GM21367 (cell line): Measurements from ENCODE around the gene MYBPH.

Source experiments
- ATAC-seq: cut with Tn5 transposase; IDR thresholded peaks from one replicate; pipeline ENCODE4 v1.9.1; 2021; ENCODE audit not compliant: unreplicated experiment

The MYBPH gene

DNA sequence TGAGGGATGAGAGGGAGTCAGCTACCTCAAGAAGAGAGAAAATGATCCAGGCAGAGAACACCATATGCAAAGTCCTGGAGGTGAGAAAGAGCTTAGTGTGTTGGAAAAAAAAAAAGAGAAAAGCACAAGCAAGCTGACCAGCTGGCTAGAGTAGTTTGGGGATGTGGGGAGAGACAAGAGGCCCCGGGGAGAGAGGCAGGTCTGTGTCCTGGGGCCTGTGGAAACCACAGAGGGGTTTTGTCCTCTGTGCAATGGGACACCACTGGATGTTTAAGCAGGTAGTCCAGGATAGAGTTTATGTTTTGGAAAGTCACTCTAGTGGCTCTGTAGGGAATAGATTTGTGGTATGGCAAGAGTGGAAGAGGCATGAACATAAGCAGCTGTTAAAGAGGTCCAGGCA lies 25.3 kb upstream of the MYBPH start:
- ATAC-seq = no peak

DNA sequence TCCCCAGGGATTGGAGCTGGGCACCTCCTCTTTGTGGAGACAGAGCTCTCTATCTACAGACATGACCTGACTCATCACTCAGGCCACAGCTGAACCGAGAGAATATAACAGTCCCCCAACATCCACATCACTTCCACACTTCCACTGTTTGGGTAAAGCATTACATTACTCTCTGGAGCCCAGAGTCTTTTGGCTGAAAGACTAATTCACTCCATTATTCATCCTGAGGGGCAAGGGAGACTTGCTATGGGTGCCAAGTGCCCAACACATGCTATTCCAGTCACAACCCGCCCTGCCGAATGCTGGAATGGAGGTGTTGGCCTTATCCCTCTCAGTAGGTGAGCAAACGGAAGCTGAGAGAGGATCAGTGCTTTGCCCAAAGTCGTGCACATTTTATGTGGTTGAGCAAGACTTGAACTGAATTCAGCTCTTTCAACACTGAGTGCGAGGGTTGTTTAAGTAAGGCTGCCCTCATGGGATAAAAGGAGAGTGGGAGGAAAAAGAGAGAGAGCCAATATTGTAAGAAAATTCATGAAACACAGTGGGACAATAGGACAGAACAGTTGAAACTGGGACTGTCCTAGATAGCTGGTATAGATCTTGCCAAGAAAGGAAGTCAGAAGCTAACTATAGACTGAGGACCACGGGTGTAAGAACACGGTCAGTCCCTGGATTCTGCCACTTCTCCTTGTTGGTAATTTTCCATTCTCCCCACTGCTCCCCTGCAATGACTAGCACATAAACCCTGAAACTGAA lies 24.4 kb upstream of the MYBPH start:
- no peak for ATAC-seq

DNA sequence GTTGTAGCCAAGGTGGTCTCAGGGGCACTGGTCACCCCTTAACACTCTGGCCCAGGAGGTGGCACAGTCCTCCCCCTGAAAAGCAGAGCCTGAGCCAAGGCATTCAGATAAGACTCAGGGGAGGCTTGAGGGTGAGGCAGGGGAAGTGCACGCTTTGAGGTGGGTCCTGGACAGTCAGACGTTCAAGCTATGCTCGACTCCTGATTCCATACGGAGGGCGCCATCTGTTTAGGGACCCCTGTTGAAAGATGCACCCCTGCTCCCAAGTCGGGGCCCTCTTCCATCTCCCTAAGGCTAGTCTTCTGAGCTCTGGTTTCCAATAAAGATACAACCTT lies 23.8 kb upstream of the MYBPH start:
- no peak for ATAC-seq

DNA sequence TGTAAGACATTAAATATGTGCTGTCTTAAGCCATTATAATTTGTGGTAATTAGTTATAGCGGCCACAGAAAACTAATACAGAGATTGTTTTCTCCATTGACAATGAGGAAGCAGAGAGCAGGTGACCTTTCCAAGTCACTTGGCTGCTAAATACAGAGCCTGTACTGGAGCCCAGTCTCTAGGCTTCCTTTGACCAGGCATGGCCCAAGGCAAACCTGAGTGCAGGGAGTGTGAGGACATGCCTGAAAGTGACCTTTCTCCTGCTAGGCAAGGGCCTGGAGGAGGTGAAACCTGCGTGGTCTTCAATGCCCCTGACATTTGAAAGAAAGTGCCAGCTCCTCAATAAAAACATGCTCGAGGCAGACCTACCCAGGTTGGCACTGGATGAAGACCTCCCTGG lies 23.4 kb upstream of the MYBPH start:
- no peak for ATAC-seq

DNA sequence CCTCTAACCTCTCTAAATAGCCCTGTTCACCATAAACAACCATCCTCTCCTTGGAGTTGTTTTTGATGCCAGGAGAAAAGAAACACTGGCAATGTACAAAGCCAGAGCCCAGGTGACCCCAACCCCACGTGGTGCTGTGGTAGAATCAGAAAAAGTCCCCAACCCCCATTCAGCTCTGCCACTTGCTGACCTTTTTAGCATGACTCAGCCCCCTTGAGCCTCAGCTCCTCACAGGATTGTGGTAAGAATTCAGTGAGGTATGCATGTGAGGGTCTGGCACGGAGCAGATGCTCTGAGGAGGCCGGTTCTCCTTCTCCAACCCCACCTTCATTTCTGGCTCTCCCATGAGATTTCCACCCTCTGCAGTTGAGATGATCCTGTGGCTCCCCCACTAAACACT lies 22.0 kb upstream of the MYBPH start:
- no peak for ATAC-seq

DNA sequence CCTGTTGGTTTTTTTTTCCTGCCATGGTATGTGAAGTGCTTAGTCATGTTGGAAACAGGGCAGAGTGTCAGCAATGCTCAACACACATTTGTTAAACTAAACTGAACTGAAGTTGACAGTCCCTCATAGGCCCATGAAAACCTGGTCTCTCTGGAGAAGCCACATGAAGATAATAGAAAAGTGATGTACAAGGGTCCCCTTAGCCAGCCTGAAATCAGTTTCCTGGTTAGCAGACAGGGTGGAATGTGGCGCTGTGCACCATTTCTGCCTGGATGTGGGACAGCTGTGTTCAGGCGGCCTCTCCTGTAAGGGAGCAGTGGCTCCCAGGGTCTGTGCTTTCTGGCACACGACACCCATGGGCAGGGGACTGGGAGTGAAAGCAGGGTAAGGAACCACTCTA lies 20.7 kb upstream of the MYBPH start:
- ATAC-seq = no peak

DNA sequence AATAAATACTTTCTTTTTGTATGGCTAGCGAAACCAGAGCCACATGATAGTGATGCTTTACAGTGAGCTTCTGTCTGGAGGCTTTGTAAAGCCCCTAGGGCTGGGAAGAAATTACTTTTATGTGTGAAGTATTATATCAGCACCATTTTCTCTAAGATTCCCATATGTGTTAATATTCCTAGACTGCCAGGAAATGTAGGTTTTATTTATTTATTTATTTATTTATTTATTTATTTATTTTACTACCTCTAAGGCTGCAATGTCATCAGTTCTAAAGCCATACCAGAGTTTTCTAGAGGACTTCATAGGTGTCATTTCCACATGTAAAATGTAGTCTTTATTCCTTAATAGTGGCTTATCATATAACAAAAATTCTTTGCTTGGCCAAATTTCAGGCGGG lies 15.3 kb upstream of the MYBPH start:
- no peak for ATAC-seq

DNA sequence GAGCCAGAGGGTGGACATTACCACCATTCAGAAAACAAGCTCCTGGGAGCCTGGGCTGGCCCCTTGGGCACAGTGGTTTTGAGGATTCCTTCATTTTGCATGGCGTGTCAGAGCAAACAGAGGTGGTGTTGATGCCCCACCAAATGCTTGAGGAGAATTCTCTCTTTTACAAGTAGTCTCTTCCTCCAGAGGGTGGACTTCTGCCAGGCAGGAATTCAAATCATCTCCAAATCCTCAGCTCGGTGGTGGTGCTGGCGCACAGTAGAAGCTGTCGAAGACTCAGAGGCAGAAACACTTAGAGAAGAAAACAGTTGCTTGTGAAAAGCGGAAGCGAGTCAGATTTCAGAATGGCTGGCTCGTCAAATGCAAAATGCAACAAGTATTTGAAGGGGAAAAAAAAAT lies 14.3 kb upstream of the MYBPH start:
- no peak for ATAC-seq

DNA sequence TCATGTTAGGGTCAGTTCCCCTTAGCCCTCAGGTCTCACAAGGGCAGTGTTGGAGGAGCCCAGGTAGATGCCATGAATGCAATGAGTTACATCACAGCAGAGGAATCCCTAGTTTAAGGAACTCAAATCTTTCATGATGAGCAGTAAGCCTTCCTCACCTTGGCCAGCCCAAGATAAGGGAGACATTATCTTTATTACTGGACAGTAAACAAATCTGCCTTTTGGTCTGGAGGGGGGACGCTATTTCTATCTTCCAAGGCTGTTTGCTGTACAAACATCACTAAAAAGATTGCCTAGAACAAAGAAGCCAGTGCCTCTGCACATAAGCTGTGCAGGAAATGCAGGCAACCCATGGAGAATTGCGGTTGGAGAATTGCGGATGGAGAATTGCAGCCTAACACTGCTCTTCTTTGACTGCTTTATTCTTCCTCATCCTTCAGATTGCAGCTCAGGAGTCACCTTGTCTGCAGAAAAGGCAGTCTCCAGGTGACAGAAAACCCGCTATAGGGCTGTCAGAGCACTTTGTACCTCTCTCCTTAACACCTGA lies 13.1 kb upstream of the MYBPH start:
- ATAC-seq = no peak

DNA sequence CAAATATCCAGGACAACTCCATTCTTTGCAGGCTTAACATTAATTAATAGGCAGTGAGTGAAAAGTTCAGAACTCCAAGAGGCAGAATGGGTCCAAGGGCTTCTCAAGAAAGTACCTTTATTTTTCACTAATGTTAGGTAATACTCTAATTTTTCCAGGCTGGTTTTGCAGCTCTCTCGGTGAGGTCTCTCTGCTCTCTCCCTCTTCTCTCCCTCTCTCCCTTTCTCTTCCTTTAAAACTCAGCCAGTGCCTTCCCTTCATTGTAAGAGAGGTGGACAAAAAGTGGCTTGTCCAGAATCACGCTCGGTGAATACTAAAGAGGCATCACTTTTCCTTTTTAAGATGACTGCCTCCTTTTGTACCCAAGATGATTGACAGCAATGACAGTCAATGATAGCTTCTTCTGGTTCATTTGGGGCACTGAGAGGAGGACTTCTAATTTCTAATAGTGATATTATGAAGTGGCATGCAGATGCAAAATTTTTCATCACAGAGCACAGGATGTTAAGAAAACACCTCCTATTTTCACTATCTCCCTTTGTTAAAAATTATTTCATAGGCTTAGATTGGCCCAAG lies 12.2 kb upstream of the MYBPH start:
- ATAC-seq = no peak

DNA sequence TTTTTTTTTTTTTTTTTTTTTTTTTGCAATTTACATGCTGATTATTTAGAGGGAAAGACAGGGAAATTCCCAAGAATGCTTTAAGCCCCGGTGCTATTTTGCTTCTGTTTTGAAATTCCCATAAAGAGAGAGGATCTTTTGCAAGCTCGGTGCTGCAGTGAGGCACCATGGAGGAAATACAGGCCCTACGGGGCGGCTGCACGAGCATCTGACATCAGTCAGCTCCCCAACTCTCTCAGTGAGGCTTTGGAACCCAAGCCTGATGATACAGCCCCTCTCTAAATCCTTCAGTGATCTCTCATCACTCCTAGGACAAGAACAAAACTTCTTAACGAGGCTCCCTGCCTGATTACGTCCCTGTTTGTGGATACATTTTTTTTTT lies 11.7 kb upstream of the MYBPH start:
- no peak for ATAC-seq

DNA sequence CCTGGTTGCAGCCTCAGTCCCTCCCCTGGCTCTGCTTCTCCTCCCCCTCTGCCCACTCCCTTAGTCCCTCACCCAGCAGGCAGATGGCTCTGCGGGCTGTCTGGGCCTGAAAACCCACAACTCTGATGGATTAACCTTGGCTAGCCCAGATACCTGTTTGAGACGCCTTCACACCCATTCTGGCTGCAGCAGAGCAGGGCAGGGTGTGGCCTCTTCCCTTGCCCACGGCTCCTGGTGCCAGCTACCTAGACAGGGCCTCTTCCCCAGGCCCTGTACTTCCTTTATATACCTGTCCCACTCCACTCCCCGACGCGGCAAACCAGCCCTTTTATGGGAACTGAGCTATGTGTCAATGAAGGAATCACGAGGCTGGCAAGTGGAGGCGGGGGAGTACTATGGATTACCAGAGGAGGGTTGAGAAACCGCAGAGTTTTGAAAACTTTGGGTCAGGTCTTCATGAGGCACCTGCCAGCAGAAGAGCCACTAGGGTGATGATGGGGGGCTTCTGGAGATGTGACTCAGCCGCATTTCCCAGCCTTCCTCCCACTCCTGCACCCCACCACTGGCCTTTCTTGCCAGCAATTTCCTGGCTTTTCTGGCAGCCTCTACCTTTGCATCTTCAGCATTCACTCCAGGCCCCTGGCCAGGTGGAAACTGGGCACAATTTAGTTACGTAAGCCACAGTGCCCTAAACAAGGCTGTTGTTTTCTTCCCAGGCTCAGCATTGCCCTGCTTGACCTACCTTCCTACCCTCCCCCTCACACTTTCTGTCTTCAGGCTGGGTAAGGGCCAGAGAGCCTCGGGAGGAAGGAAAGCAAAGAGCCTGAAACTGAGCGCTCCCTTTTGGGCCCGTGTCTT lies 11.0 kb upstream of the MYBPH start, which contains the start of gene CHI3L1:
CHI3L1 (minus strand) TSS at position 259 of the 858 bp plus-strand sequence; CDS start at position 178, 81 bp downstream.
- ATAC-seq = no peak

DNA sequence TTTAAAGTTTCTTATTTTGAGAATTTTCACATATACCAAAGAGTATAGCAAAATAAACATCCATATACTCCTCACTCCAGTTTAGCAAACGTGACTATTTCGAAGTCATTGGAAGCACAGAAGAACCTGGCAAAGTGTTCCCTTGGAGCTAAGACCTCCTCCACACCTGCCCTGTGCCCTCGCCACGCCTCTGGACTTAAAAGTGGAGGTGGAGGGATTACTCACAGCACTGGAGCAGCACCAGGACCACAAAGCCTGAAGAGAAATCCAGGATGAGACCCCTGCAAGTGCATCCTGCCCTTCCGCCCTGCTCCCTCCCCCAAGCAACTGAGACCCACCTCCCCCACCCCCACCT lies 10.4 kb upstream of the MYBPH start:
- ATAC-seq = no peak

DNA sequence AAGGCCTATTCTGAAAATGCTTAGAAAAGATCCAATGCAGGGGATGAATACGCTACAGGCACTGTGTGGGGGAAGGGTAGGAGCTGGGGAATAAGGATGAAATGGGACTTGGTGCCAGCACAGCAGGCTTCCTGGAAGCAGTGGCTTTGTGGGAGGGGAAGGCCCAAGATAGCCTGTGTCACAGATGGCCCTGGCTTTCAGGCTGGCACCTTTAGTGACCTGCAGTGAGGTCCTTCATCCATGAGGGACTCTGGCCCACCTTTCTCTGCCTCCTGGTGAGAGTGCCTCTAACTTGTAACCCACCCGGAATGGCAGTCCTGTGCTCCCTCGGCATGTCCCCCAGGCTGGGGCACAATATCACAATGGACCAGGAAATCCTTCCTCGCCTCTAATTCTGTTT lies 10.0 kb upstream of the MYBPH start:
- ATAC-seq = no peak

DNA sequence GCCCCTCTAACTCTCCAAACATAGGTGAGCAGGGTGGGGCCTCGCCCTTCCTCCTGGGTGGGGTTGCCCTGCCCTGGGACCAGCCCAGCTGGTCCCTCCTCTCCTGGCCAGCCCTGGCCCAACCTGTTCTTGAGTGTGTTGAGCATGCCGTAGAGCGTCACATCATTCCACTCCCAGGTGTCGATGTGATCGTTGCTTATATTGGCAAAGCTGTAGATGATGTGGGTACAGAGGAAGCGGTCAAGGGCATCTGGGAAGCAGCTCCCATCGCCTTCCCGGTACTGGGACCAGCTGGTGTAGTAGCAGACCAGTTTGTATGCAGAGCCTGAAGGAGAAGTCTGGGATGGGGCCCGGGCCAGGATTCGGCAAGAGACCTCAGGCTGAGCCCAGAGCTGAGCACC lies 9.4 kb upstream of the MYBPH start:
- ATAC-seq = no peak

DNA sequence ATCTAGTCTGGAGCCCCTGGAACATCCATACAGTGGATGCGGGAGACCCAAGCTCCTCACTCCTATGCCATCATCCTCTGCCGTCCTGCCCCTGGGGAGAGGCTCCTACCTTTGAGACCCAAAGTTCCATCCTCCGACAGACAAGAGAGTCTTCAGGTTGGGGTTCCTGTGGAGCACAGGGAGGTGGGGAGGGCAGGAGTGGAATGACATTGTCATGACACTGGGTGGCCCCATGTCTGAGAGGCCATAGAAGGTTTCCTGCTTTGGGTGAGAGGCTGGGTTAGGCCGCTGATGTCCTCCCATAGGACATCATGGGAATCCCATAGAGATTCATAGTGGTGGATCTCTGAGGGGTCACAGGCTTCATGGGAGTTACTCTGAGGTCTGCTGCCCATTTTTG lies 8.8 kb upstream of the MYBPH start:
- no peak for ATAC-seq

DNA sequence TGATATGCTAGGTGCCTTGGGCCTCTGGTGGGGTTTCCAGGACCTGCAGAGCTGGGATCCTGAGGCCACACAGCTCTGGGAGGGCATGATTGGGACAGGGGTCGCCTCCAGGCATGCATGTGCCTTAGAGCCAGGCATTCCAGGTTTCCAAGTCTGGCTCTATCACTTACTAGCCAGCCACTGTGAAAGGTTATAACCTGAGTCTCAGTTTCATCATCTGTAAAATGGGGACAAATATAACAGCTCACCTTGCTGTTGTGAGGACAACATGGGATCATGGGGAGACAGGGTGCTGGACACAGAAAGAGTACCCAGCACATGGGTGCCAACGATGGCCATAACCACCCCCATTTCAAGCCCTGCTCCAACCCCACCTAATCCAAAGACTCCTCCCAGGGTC lies 8.2 kb upstream of the MYBPH start:
- ATAC-seq = no peak

DNA sequence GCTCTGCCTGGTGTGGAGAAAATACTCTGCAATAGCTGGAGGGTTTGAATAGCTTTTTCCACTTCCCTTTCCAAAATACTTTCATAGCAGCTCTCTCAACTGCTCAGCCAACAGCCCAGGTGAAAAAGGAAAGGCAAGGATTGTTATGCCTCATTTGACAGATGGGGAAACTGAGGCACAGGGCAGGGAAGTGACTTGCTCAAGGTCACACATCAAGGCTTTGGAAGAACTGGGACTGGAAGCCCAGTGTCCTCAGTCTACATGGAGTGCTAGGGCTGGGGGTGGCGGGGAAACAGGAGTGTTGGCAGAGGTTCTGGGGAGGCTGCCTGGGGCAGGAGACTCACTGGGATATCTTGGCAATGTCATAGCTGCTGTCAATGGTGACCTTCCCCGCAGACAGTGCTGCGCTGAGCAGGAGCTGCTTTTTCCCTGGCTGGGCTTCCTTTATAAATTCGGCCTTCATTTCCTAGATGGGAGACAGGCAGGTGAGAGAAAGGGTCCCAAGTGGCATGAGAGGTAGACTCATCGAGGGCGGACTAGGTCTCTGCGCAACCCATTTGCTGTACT lies 6.8 kb upstream of the MYBPH start:
- no peak for ATAC-seq

DNA sequence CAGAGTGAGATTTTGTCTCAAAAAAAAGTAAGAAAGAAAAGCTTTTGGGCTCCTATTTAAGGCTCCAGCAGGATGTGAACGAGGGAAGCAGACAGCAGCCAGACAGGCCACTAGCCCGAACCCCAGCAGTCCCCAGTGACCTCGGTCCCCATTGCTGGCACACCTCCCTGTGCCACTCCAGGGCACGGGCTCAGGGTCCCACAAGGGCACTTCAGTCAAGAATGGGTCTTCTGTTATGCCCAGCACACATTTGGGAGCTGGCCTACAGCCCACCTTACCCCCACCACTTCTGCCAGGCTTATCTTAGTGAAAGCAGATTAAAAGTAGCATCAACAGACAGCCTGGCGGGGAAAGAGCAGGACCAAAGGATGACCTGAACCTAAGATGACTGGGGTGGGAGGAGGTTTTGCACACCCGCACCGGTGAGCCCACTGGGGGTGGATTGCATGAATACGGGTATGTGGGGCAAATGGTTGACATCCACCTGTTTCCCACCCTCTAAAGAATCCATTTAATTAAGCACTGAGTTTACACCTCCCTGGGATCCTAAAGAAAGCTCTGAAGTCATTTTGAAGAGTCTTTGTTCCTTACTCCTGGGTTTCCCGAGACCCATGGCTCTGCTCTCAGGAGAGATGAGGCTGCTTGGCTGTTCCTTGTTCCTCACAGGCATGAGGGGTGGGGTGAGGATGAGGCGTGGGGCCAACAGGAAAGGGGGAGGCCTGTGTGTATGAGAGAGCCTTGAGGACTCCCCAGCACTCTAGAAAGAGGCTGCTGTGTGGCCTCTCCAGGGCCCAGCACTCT lies 6.2 kb upstream of the MYBPH start:
- no peak for ATAC-seq

DNA sequence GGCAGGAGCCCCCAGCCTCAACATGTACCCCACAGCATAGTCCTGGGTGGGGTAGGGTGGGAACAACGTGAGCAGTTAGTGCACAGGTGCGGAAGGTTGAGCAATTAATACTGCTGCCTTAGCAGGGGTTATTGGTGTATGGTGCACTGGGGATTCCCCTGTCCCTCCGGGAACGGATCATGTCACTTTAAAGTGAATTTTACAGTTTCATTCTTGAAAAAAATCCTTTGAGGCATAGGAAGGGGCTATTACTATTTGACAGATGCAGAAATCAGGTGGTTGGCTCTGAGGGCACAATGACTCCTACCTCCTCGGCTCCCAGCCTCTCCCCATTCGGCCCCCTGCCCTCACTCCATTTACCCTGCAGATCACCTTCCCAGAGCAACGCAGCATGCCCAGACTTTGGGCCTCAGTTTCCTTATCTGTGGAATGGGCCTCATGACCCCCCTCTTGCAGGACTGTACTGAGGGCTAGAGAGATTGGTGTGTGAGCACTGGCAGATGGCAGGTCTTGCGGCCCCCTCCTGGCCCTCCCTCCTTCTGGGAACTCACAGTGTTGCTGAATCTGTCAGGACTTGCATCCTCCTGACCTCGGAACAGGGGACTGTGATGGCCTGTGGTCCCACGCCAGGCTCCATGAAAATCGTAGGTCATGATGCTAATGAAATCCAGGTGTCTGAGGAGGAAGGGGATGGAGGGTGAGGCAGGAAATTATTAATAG lies 5.1 kb upstream of the MYBPH start:
- no peak for ATAC-seq
